HepG2 (cell line): ENCODE results near the gene ADAM22. TPM values are rescaled to one million over a fixed set of nuclear protein-coding genes. Genes with fewer than 3 reads are reported as not detected.

Source experiments
- ATAC-seq: fragments of 200-7000 bp; cut with Tn5 transposase; 3 replicates; pipeline ENCODE4 v1.9.1; 2020; ENCODE audit warnings: mild to moderate bottlenecking, moderate library complexity
- BruUV-seq: library from RNA; stranded (reverse); fragments of 400-500 nt; replicated peaks from 2 replicates; lab custom pipeline; 2021; lab: Mats Ljungman, UMichigan
- CTCF ChIA-PET: fragments of 300-600 bp; formaldehyde crosslinking; extraction: SDS; loops from one replicate; lab custom pipeline; 2021; ENCODE audit warnings: low total read pairs, inconsistent platforms, low intra/inter-chr PET ratio; lab: Yijun Ruan, JAX
- POLR2A ChIA-PET: fragments of 350-600 bp; sonication (Branson Sonifier 250); formaldehyde crosslinking; loops from one replicate; lab custom pipeline; 2020; ENCODE audit warnings: antibody characterized with exemption, inconsistent platforms; lab: Yijun Ruan, JAX
- DNase-seq: peaks from one replicate; pipeline ENCODE4 v3.0.0-alpha.2; 2015; ENCODE audit warnings: low spot score
- FAIRE-seq: peaks from 3 replicates; lab custom pipeline; 2011; peaks lifted over from hg19 to GRCh38; lab: Jason Lieb, UNC
- H2AFZ ChIP-seq: one replicate; pipeline ENCODE4 v1.6.1; 2011; ENCODE audit warnings: low read length, inconsistent platforms
- H3K27ac ChIP-seq: fragments of 300-600 bp; 3 replicates; pipeline ENCODE4 v1.8.0; 2011; ENCODE audit warnings: mixed run types, mild to moderate bottlenecking, mixed read lengths, low read length, inconsistent platforms; ENCODE audit not compliant: insufficient read depth; ENCODE audit errors: extremely low read length
- H3K27me3 ChIP-seq, 2 experiments: fragments of 200-600 bp in 1 of 2; 2 replicates in 1 of 2; 3 replicates in 1 of 2; pipeline versions ENCODE4 v1.6.0 to v1.8.0; 2011; ENCODE audit warnings: low read length in 2 of 2, mild to moderate bottlenecking in 2 of 2, moderate library complexity in 2 of 2, inconsistent platforms in 1 of 2; ENCODE audit not compliant: insufficient read depth in 2 of 2, control insufficient read depth in 1 of 2
- H3K36me3 ChIP-seq, 2 experiments: fragments of 200-600 bp in 1 of 2; replicated peaks in 1 of 2; 2 replicates in 1 of 2; 3 replicates in 1 of 2; pipeline versions ENCODE4 v1.5.1 to v1.8.0; 2011; ENCODE audit warnings: low read length in 2 of 2, inconsistent platforms in 1 of 2; ENCODE audit not compliant: insufficient read depth in 2 of 2, control insufficient read depth in 1 of 2
- H3K4me1 ChIP-seq: 2 replicates; pipeline ENCODE4 v1.5.1; 2012; ENCODE audit warnings: low read length, inconsistent platforms; ENCODE audit not compliant: insufficient read depth
- H3K4me2 ChIP-seq: 2 replicates; pipeline ENCODE4 v1.6.0; 2011; ENCODE audit warnings: low read depth, low read length, inconsistent platforms
- H3K4me3 ChIP-seq, 3 experiments: fragments of 200-600 bp in 1 of 3; sonication (generic), shearing (Covaris generic) in 1 of 3; replicated peaks in 1 of 3; 2 replicates each; pipeline ENCODE4 v1.5.1; 2011 to 2016; ENCODE audit warnings: low read length in 3 of 3, inconsistent platforms in 2 of 3, low read depth in 2 of 3, mild to moderate bottlenecking in 2 of 3, control low read depth in 1 of 3, mixed read lengths in 1 of 3; ENCODE audit not compliant: insufficient read depth in 1 of 3
- H3K79me2 ChIP-seq: one replicate; pipeline ENCODE4 v1.6.1; 2011; ENCODE audit warnings: low read length, inconsistent platforms; ENCODE audit not compliant: insufficient read depth
- H3K9ac ChIP-seq: 2 replicates; pipeline ENCODE4 v1.6.0; 2011; ENCODE audit warnings: mild to moderate bottlenecking, low read depth, low read length, inconsistent platforms; ENCODE audit not compliant: insufficient read depth
- H3K9me3 ChIP-seq: 2 replicates; pipeline ENCODE4 v1.5.1; 2012; ENCODE audit warnings: mild to moderate bottlenecking, low read length
- H4K20me1 ChIP-seq: 2 replicates; pipeline ENCODE4 v1.6.0; 2011; ENCODE audit warnings: inconsistent platforms, mild to moderate bottlenecking, low read length, moderate library complexity; ENCODE audit not compliant: insufficient read depth
- CREM ChIP-seq, 2 experiments: sonication (generic) in 1 of 2; formaldehyde crosslinking in 1 of 2; IDR thresholded peaks; 2 replicates each; pipeline versions ENCODE4 v1.4.0 to v1.6.1; 2016 to 2020; ENCODE audit warnings: antibody characterized with exemption in 1 of 2, mild to moderate bottlenecking in 1 of 2, missing genetic modification reagents in 1 of 2
- GLI4 ChIP-seq: sonication (generic); formaldehyde crosslinking; IDR thresholded peaks from 2 replicates; pipeline ENCODE4 v1.5.1; 2020; ENCODE audit warnings: missing genetic modification reagents, mild to moderate bottlenecking, moderate library complexity, borderline replicate concordance
- KAT8 ChIP-seq: IDR thresholded peaks from 2 replicates; pipeline ENCODE4 v1.6.1; 2016; ENCODE audit warnings: missing genetic modification reagents, missing compliant biosample characterization
- MYNN ChIP-seq: sonication (generic); formaldehyde crosslinking; IDR thresholded peaks from 2 replicates; pipeline ENCODE4 v1.4.0; 2020; ENCODE audit warnings: mild to moderate bottlenecking, low read depth, missing genetic modification reagents
- NFKBIZ ChIP-seq: IDR thresholded peaks from 2 replicates; pipeline ENCODE4 v1.6.1; 2018; ENCODE audit warnings: missing genetic modification reagents, missing compliant biosample characterization
- ZBTB1 ChIP-seq: sonication (generic); formaldehyde crosslinking; IDR thresholded peaks from 2 replicates; pipeline ENCODE4 v1.4.0; 2020; ENCODE audit warnings: missing genetic modification reagents, borderline replicate concordance
- ZBTB21 ChIP-seq: sonication (generic); formaldehyde crosslinking; IDR thresholded peaks from 2 replicates; pipeline ENCODE4 v1.4.0; 2020; ENCODE audit warnings: missing genetic modification reagents
- ZNF672 ChIP-seq: sonication (generic); formaldehyde crosslinking; IDR thresholded peaks from 2 replicates; pipeline ENCODE4 v1.8.1; 2022; ENCODE audit warnings: missing genetic modification reagents
- WGBS: methylation state at CpG from one replicate; pipeline ENCODE4 v1.1.6; 2017; ENCODE audit warnings: low lambda C conversion rate; 5-methylcytosine and 5-hydroxymethylcytosine counted together
- in situ Hi-C: cut with HindIII; loops from 2 replicates; pipeline ENCODE4 v1.10.0; 2017; ENCODE audit warnings: low pct_unique_long_range_greater_than_20kb; ENCODE audit not compliant: extremely low pct_ligation_motif_present
- intact Hi-C: fragments of 100-400 bp; cut with micrococcal nuclease; formaldehyde crosslinking; loops from one replicate; pipeline ENCODE4 v1.10.0; 2022; ENCODE audit not compliant: unreplicated experiment
- polyA plus RNA-seq, 8 experiments: library from polyadenylated mRNA; depleted of rRNA in 3 of 8; stranded (reverse) in 7 of 8; unstranded in 1 of 8; fragments of >200 nt; fragmentation: Illumina TruSeq in 4 of 8; extraction: Trizol in 4 of 8; gene quantifications; 2 replicates each; pipeline versions ENCODE4 v1.2.1 to v1.2.3, GENCODE V29; 2011 to 2016; ENCODE audit warnings: low read depth in 4 of 8, missing spikeins in 1 of 8, mixed read lengths in 1 of 8; ENCODE audit not compliant: insufficient read depth in 1 of 8
- total RNA-seq, 5 experiments: library from RNA; depleted of rRNA; stranded (reverse); fragments of >200 nt; fragmentation: Illumina TruSeq; extraction: Trizol; gene quantifications; 2 replicates each; pipeline ENCODE4 v1.2.3, GENCODE V29; 2016; ENCODE audit warnings: low read depth in 1 of 5
- TF ChIP-seq, protein P1 (sequence below): sonication (generic); formaldehyde crosslinking; IDR thresholded peaks from 2 replicates; pipeline ENCODE4 v1.5.1; 2020; ENCODE audit warnings: mild to moderate bottlenecking, missing genetic modification reagents, borderline replicate concordance
- TF ChIP-seq, protein P2 (sequence below): IDR thresholded peaks from 2 replicates; pipeline ENCODE4 v1.6.1; 2018; ENCODE audit warnings: missing genetic modification reagents, mild to moderate bottlenecking, missing compliant biosample characterization
- TF ChIP-seq, protein P3 (sequence below): sonication (generic); formaldehyde crosslinking; IDR thresholded peaks from 2 replicates; pipeline ENCODE4 v1.5.1; 2020; ENCODE audit warnings: mild to moderate bottlenecking, missing genetic modification reagents
- TF ChIP-seq, protein P4 (sequence below): conservative IDR thresholded peaks from 2 replicates; pipeline ENCODE4 v1.6.1; 2018; ENCODE audit warnings: missing genetic modification reagents

Gene ADAM22
- total and polyA plus RNA-seq, 2 of the 13 experiments (the other 11 are each of a cell fraction or from before 2014, with no cell fraction given) = 1.9 to 6.7 TPM

DNA sequence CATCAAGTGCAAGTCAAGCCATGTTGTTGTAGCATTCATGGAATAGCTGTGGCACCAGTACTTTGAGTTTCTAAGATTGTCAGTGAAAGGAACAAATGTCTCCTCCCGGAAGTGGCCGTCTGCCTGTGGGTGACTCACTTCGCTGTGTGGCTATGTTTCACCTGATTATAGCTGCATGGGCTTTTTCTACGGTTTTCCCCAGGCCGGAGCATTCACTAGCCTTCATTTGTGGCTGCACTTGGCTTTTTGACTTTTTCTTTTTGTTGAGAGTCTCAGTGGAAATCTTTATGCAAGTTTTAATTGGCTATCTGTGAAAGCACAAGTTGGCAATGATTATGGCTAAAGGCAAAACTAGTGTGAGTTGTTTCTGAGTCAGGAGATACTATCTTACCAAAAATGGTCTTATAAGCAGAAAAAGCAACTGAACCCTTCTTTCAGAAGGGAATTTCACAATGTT lies 250.8 kb downstream of the ADAM22 start:
- H3K4me1 ChIP-seq = peaks cover 13% of the 10 kb centered on the region
- POLR2A ChIA-PET = no interaction called here
- H3K27ac ChIP-seq = no peak overlapping the region
- no peak for DNase-seq
- BruUV-seq = no TSS peak
- H3K9me3 ChIP-seq = no peaks in the 10 kb centered on the region
- no peak overlapping the region for H3K9ac ChIP-seq
- 66% methylated on average over 5 of the region's 5 CpGs for WGBS
- H3K79me2 ChIP-seq = no peaks in the 10 kb centered on the region
- CTCF ChIA-PET = no interaction called here
- no peak overlapping the region for H3K4me3 ChIP-seq
- H3K27me3 ChIP-seq = no peaks in the 10 kb centered on the region
- no peak for ATAC-seq
- TF ChIP-seq, protein P1, sequence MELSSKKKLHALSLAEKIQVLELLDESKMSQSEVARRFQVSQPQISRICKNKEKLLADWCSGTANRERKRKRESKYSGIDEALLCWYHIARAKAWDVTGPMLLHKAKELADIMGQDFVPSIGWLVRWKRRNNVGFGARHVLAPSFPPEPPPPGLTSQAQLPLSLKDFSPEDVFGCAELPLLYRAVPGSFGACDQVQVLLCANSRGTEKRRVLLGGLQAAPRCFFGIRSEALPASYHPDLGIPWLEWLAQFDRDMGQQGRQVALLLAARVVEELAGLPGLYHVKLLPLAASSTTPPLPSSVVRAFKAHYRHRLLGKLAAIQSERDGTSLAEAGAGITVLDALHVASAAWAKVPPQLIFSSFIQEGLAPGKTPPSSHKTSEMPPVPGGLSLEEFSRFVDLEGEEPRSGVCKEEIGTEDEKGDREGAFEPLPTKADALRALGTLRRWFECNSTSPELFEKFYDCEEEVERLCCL = no peak
- TF ChIP-seq ZNF672 = no peak
- TF ChIP-seq GLI4 (CRISPR knock-in tag) = no peak
- TF ChIP-seq, protein P2, sequence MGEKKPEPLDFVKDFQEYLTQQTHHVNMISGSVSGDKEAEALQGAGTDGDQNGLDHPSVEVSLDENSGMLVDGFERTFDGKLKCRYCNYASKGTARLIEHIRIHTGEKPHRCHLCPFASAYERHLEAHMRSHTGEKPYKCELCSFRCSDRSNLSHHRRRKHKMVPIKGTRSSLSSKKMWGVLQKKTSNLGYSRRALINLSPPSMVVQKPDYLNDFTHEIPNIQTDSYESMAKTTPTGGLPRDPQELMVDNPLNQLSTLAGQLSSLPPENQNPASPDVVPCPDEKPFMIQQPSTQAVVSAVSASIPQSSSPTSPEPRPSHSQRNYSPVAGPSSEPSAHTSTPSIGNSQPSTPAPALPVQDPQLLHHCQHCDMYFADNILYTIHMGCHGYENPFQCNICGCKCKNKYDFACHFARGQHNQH (CRISPR knock-in tag) = no peak
- TF ChIP-seq KAT8 (CRISPR knock-in tag) = no peak
- TF ChIP-seq, all 625 proteins: peak for 0
- Histone ChIP-seq H2AFZ (no peak overlapping the region), H3K4me2 (no peak overlapping the region), H4K20me1 (no peaks in the 10 kb centered on the region), H3K36me3 (no peaks in the 10 kb centered on the region)
- intact Hi-C loops (no loop called here), in situ Hi-C loops (no loop called here)
- no peak for FAIRE-seq

DNA sequence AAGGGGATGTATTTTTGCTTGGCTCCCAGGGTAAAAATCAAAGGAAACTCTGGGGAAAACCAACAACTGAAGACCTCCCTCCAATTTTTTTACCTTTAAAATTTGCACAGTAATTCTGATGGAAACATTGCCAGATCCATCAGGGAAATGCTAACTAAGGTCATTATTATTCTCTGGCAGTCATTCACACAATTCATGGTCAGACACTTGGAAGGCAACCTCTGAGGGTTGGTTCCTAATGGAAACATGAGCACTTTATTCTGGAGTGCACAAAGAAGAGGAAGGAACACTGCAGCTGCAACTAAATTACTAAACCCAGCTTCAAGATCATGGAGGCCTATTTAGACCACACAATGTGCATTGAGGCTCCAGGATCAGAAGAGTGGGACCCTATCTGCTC lies 251.6 kb downstream of the ADAM22 start:
- Histone ChIP-seq H3K36me3 (no peaks in the 10 kb centered on the region), H3K27me3 (no peaks in the 10 kb centered on the region), H3K4me3 (no peak overlapping the region), H3K9me3 (no peaks in the 10 kb centered on the region), H3K9ac (no peak overlapping the region), H4K20me1 (no peaks in the 10 kb centered on the region), H2AFZ (no peak overlapping the region), H3K4me2 (no peak overlapping the region), H3K79me2 (no peaks in the 10 kb centered on the region), H3K27ac (no peak overlapping the region), H3K4me1 (peaks cover 13% of the 10 kb centered on the region)
- no peak for DNase-seq
- no peak for ATAC-seq
- FAIRE-seq = no peak
- BruUV-seq = no TSS peak
- in situ Hi-C loops (no loop called here), intact Hi-C loops (no loop called here)
- POLR2A ChIA-PET = no interaction called here
- CTCF ChIA-PET = no interaction called here
- TF ChIP-seq, protein P3, sequence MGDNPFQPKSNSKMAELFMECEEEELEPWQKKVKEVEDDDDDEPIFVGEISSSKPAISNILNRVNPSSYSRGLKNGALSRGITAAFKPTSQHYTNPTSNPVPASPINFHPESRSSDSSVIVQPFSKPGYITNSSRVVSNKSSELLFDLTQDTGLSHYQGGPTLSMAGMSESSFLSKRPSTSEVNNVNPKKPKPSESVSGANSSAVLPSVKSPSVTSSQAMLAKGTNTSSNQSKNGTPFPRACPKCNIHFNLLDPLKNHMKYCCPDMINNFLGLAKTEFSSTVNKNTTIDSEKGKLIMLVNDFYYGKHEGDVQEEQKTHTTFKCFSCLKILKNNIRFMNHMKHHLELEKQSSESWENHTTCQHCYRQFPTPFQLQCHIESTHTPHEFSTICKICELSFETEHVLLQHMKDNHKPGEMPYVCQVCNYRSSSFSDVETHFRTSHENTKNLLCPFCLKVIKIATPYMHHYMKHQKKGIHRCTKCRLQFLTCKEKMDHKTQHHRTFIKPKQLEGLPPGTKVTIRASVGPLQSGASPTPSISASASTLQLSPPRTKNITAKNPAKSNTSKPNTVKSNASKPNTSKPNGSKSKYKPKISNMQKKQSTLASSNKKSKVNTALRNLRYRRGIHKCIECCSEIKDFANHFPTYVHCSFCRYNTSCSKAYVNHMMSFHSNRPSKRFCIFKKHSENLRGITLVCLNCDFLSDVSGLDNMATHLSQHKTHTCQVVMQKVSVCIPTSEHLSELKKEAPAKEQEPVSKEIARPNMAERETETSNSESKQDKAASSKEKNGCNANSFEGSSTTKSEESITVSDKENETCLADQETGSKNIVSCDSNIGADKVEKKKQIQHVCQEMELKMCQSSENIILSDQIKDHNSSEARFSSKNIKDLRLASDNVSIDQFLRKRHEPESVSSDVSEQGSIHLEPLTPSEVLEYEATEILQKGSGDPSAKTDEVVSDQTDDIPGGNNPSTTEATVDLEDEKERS (CRISPR knock-in tag) = no peak
- TF ChIP-seq NFKBIZ (CRISPR knock-in tag) (no peak), ZBTB21 (no peak), MYNN (CRISPR knock-in tag) (no peak), ZBTB1 (CRISPR knock-in tag) (no peak), CREM (IDR thresholded peaks at IDR 0.05) (no peak), CREM (CRISPR knock-in tag; IDR thresholded peaks at IDR 0.05) (no peak)
- TF ChIP-seq, protein P4, sequence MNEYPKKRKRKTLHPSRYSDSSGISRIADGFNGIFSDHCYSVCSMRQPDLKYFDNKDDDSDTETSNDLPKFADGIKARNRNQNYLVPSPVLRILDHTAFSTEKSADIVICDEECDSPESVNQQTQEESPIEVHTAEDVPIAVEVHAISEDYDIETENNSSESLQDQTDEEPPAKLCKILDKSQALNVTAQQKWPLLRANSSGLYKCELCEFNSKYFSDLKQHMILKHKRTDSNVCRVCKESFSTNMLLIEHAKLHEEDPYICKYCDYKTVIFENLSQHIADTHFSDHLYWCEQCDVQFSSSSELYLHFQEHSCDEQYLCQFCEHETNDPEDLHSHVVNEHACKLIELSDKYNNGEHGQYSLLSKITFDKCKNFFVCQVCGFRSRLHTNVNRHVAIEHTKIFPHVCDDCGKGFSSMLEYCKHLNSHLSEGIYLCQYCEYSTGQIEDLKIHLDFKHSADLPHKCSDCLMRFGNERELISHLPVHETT (CRISPR knock-in tag) = no peak
